Measurements from ENCODE around the gene KCTD5. TPM values are rescaled to one million over a fixed set of nuclear protein-coding genes. Genes with fewer than 3 reads are reported as not detected.

Gene KCTD5
- total RNA-seq, 5 donors from 2014 or later (not counting 1 experiment from before 2014, with no cell fraction given): 19.5 to 29.1 (median 26.3) TPM

DNA sequence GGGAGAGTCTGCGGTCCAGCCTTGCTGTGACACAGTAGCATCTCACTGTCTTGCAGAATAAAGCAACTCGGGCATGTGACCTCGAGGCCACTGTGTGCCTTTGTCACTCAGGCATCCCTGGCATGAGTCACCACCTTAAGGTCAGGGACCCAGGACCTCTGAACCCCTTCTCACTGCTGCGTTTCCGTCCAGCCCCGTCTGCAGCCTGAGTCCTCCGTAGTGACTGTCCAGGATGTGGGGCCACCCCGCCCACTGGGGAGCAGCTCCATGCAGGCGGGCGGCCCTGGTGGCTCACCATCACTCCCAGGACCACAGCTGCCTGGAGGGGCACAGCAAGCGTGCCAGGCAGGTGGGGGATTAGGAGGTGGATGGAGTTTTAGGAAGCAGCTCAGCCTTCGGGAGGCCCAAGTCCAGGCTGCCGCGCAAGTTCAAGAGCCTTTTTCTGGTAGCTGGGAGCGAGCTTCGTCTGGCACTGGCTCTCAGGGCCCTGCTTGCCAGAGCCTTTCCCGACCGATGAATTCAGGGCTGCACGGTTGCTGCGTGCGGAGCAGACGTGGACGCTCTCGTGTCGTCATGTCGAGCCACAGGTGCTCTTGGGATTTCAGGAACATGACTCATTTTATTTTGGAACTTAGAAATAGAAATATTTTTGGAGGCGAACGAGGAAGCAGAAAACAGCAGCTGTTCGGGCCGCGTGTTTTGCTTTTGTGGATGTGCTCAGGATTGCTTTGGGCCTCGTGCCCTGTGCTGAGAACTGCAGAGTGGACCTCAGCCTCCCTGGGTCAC is 16.8 kb downstream of the KCTD5 start:
- Mint-ChIP-seq H3K4me1 (no peaks in the 10 kb centered on the region), H3K9me3 (no peaks in the 10 kb centered on the region)
- DNase-seq: no peak

DNA sequence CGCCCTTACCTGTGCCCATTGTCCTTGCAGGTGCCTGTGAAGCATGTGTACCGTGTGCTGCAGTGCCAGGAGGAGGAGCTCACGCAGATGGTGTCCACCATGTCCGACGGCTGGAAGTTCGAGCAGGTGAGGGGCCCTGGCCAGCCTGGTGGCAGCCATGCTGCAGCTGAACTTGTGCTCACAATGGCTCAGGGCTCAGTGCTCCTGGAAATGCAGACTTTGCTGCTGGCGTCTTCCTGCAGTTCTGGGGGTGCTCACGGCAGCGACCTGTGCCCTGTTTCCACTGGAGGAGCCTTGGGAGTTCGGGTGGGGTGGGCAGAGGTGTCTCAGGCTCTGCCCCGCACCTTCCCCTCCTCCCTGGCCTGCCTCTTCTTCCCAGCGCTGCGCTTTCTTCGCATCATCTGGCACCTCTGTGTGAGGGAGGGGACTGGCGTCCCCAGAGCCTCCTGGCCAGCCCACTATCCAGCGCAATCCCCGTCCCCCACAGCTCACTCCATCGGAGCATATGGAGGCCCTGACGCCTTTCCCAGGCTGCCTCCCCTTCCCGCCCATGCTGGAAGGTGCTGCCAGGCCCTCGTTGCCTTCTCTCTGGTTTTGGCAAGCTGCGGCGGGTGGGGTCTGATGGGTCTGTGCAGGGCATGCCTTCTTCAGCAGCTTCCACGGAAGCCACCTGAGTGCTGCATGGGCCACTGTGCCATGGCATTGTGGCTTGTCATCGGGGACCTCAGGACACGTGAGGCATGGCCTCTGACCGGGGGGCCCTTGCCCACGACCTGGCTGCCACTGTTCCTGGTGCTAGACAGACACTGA is 17.7 kb downstream of the KCTD5 start:
- Mint-ChIP-seq H3K27ac (no peak overlapping the region), H3K36me3 (peaks cover 17% of the 10 kb centered on the region), H3K4me1 (no peaks in the 10 kb centered on the region), H3K27me3 (no peaks in the 10 kb centered on the region), H3K4me3 (no peak overlapping the region), H3K9me3 (no peaks in the 10 kb centered on the region)
- CTCF ChIA-PET: interaction anchor here (0.5 to 0.6 kb wide), 2 partner anchors 208 to 1957 kb away, joined by 3 to 4 read pairs; no protein-coding TSS in a partner anchor
- no peak overlapping the region for H3K4me3 ChIP-seq (ENCODE audit: control insufficient read depth in 1 of 2, extremely low read depth in 1 of 2, low read length in 1 of 2)
- H3K4me1 ChIP-seq (ENCODE audit: control insufficient read depth in 1 of 2, extremely low read depth in 1 of 2, insufficient read depth in 2 of 2, low read length in 2 of 2): no peaks in the 10 kb centered on the region
- 94% methylated on average over 19 of the region's 28 CpGs for WGBS (ENCODE audit: insufficient coverage)
- POLR2A ChIA-PET: no interaction called here
- H3K27me3 ChIP-seq (replicated peaks in 1 of 2; ENCODE audit: control insufficient read depth in 2 of 2, extremely low read depth in 1 of 2, insufficient read depth in 2 of 2, low read length in 1 of 2): no peaks in the 10 kb centered on the region
- ATAC-seq (replicated peaks in 1 of 4) (no peak), DNase-seq (no peak)
- no peaks in the 10 kb centered on the region for H3K9me3 ChIP-seq
- peaks cover 23 to 75% of the 10 kb centered on the region in 2 donors for H3K36me3 ChIP-seq (ENCODE audit: control insufficient read depth in 2 of 2, extremely low read depth in 1 of 2, insufficient read depth in 1 of 2, low read length in 1 of 2)
- no peak overlapping the region for H3K27ac ChIP-seq (ENCODE audit: low read length)

More for the DNA sequence above, 16.8 kb downstream of the KCTD5 start:
- no peak for ATAC-seq (replicated peaks in 1 of 4)
- Histone ChIP-seq H3K27ac (ENCODE audit: low read length) (no peak overlapping the region), H3K36me3 (ENCODE audit: control insufficient read depth in 2 of 2, extremely low read depth in 1 of 2, insufficient read depth in 1 of 2, low read length in 1 of 2) (peaks cover 23 to 68% of the 10 kb centered on the region in 2 donors), H3K4me3 (ENCODE audit: control insufficient read depth in 1 of 2, extremely low read depth in 1 of 2, low read length in 1 of 2) (no peak overlapping the region), H3K27me3 (replicated peaks in 1 of 2; ENCODE audit: control insufficient read depth in 2 of 2, extremely low read depth in 1 of 2, insufficient read depth in 2 of 2, low read length in 1 of 2) (no peaks in the 10 kb centered on the region), H3K4me1 (ENCODE audit: control insufficient read depth in 1 of 2, extremely low read depth in 1 of 2, insufficient read depth in 2 of 2, low read length in 2 of 2) (no peaks in the 10 kb centered on the region), H3K9me3 (no peaks in the 10 kb centered on the region)
- POLR2A ChIA-PET: no interaction called here
- 95% methylated on average over 24 of the region's 32 CpGs for WGBS (ENCODE audit: insufficient coverage)
- Mint-ChIP-seq H3K36me3 (peaks cover 17% of the 10 kb centered on the region), H3K27ac (no peak overlapping the region), H3K4me3 (no peak overlapping the region), H3K27me3 (no peaks in the 10 kb centered on the region)
- CTCF ChIA-PET: interaction anchor here (0.5 to 0.6 kb wide), 2 partner anchors 207 to 306 kb away, joined by 4 read pairs; no protein-coding TSS in a partner anchor

DNA sequence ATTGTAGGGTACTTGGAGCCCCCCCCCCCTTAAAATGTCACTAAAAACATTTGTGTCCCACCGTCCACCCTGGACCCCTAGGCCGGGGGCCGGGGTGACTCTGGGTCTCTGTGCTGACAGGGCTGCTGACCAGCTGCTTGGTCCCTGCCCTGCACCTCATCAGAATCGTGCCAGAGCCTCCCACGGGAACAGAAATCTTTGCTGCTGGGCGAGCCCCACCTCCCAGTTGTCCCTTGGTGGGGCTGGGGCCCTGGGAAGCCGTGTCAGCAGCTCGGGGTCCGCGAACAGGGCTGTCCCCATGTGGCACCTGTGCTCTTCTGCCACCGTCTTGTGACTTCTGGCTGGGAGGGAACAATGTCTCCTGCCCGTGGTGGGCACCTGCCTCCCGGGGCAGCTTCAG is 18.5 kb downstream of the KCTD5 start:
- H3K9me3 ChIP-seq: no peaks in the 10 kb centered on the region
- H3K36me3 ChIP-seq (ENCODE audit: control insufficient read depth in 2 of 2, extremely low read depth in 1 of 2, insufficient read depth in 1 of 2, low read length in 1 of 2): peaks cover 27 to 82% of the 10 kb centered on the region in 2 donors
- no peak overlapping the region for H3K4me3 Mint-ChIP-seq
- 94% methylated on average over 12 of the region's 13 CpGs for WGBS (ENCODE audit: insufficient coverage)
- no peaks in the 10 kb centered on the region for H3K4me1 Mint-ChIP-seq
- ChIA-PET CTCF (interaction anchor here in 1 of 2 donors (0.6 kb wide), 1 partner anchor 1956 kb away, joined by 3 read pairs; no protein-coding TSS in a partner anchor), POLR2A (no interaction called here)
- H3K27ac ChIP-seq (ENCODE audit: low read length): no peak overlapping the region
- DNase-seq: no peak
- H3K27ac Mint-ChIP-seq: no peak overlapping the region
- peaks cover 17% of the 10 kb centered on the region for H3K36me3 Mint-ChIP-seq
- H3K9me3 Mint-ChIP-seq: no peaks in the 10 kb centered on the region
- no peak overlapping the region for H3K4me3 ChIP-seq (ENCODE audit: control insufficient read depth in 1 of 2, extremely low read depth in 1 of 2, low read length in 1 of 2)
- no peaks in the 10 kb centered on the region for H3K27me3 ChIP-seq (replicated peaks in 1 of 2; ENCODE audit: control insufficient read depth in 2 of 2, extremely low read depth in 1 of 2, insufficient read depth in 2 of 2, low read length in 1 of 2)
- no peaks in the 10 kb centered on the region for H3K4me1 ChIP-seq (ENCODE audit: control insufficient read depth in 1 of 2, extremely low read depth in 1 of 2, insufficient read depth in 2 of 2, low read length in 2 of 2)
- H3K27me3 Mint-ChIP-seq: no peaks in the 10 kb centered on the region
- no peak for ATAC-seq (replicated peaks in 1 of 4)

DNA sequence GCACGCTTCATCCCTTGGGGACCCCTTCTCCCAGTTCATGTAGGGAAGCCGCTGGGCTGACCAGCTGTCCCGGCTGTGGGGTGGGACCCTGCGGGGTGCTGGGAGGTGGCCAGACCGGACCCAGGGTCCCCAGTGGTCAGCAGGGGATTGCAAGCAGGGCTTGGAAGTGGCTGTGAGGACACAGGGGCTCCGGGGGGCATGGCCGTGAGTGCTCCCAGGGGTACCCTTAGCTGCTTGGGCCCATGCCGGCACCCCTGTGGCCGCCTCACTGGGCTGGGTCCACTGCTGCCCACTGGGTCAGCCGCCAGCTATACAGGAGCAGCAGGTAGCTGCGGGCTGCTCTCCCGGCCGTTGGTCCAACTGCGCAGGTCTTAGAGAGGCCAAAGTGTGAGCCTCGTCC is 18.9 kb downstream of the KCTD5 start:
- H3K4me3 Mint-ChIP-seq: no peak overlapping the region
- no peak overlapping the region for H3K27ac Mint-ChIP-seq
- no peaks in the 10 kb centered on the region for H3K27me3 Mint-ChIP-seq
- H3K4me1 Mint-ChIP-seq: no peaks in the 10 kb centered on the region
- no peak overlapping the region for H3K27ac ChIP-seq (ENCODE audit: low read length)
- DNase-seq: no peak
- ChIA-PET POLR2A (no interaction called here), CTCF (no interaction called here)
- no peak for ATAC-seq (replicated peaks in 1 of 4)
- H3K36me3 Mint-ChIP-seq: peaks cover 17% of the 10 kb centered on the region
- 97% methylated on average over 15 of the region's 15 CpGs for WGBS (ENCODE audit: insufficient coverage)
- no peaks in the 10 kb centered on the region for H3K9me3 ChIP-seq
- no peak overlapping the region for H3K4me3 ChIP-seq (ENCODE audit: control insufficient read depth in 1 of 2, extremely low read depth in 1 of 2, low read length in 1 of 2)
- H3K9me3 Mint-ChIP-seq: no peaks in the 10 kb centered on the region
- no peaks in the 10 kb centered on the region for H3K27me3 ChIP-seq (replicated peaks in 1 of 2; ENCODE audit: control insufficient read depth in 2 of 2, extremely low read depth in 1 of 2, insufficient read depth in 2 of 2, low read length in 1 of 2)
- peaks cover 27 to 84% of the 10 kb centered on the region in 2 donors for H3K36me3 ChIP-seq (ENCODE audit: control insufficient read depth in 2 of 2, extremely low read depth in 1 of 2, insufficient read depth in 1 of 2, low read length in 1 of 2)
- no peaks in the 10 kb centered on the region for H3K4me1 ChIP-seq (ENCODE audit: control insufficient read depth in 1 of 2, extremely low read depth in 1 of 2, insufficient read depth in 2 of 2, low read length in 2 of 2)

DNA sequence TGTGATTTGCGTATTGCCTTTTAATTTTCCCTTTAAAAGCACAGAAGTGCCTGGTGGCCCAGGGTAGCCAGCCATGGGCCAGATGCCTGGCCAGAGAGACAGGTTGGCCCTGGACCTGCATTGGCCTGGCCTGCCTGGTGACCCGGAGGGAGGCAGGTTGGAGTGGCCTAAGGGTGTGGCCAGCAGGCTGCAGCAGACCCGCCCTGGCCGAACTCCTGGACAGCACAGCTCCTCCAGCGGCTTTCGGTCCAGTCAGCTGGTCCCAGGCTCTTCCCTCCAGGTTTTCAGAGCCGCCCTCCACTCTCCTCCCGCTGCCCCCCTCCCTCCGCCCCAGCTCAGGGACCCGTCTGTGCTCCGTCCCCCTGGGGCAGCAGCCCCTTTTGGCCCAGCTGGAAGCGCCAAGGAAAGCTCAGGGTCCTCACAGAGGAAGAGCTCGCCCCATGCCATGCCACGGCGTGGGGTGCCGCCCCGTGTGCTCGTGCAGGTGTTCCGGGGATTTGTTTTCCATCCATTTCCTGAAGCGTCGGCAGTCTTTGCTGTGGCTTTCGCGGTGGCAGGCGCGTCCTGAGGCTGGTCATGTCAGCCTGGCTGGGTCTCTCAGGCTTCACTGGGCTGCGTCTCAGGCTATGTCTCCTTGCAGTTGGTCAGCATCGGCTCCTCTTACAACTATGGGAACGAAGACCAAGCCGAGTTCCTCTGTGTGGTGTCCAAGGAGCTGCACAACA is 19.6 kb downstream of the KCTD5 start:
- no peak for DNase-seq
- Mint-ChIP-seq H3K4me1 (no peaks in the 10 kb centered on the region), H3K27me3 (no peaks in the 10 kb centered on the region), H3K4me3 (no peak overlapping the region), H3K36me3 (peaks cover 13% of the 10 kb centered on the region), H3K27ac (no peak overlapping the region), H3K9me3 (no peaks in the 10 kb centered on the region)
- 86% methylated on average over 20 of the region's 29 CpGs for WGBS (ENCODE audit: insufficient coverage)
- CTCF ChIA-PET: no interaction called here
- H3K9me3 ChIP-seq: no peaks in the 10 kb centered on the region
- POLR2A ChIA-PET: no interaction called here
- peaks cover 25 to 82% of the 10 kb centered on the region in 2 donors for H3K36me3 ChIP-seq (ENCODE audit: control insufficient read depth in 2 of 2, extremely low read depth in 1 of 2, insufficient read depth in 1 of 2, low read length in 1 of 2)
- H3K4me3 ChIP-seq (ENCODE audit: control insufficient read depth in 1 of 2, extremely low read depth in 1 of 2, low read length in 1 of 2): no peak overlapping the region
- no peaks in the 10 kb centered on the region for H3K27me3 ChIP-seq (replicated peaks in 1 of 2; ENCODE audit: control insufficient read depth in 2 of 2, extremely low read depth in 1 of 2, insufficient read depth in 2 of 2, low read length in 1 of 2)
- H3K27ac ChIP-seq (ENCODE audit: low read length): no peak overlapping the region
- H3K4me1 ChIP-seq (ENCODE audit: control insufficient read depth in 1 of 2, extremely low read depth in 1 of 2, insufficient read depth in 2 of 2, low read length in 2 of 2): no peaks in the 10 kb centered on the region
- no peak for ATAC-seq (replicated peaks in 1 of 4)

DNA sequence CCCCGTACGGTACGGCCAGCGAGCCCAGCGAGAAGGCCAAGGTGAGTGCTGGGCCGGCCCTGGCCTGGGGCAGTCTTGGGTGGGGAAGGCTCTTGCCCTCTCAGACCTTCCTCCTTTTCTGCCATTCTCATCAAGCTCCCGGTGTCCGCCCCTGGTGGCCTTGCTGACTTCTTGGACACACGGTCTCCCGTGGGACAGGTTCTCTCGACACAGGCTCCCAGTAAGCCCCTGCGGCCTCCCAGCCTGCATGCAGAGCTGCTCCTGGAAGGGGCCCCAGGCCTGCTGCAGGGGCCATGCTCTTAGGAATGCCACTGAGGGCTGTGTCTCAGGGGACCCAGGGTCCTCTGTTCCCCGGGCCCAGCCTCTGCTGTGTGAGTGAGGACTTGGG is 20.1 kb downstream of the KCTD5 start:
- Mint-ChIP-seq H3K4me3 (no peak overlapping the region), H3K4me1 (no peaks in the 10 kb centered on the region), H3K36me3 (peaks cover 11% of the 10 kb centered on the region), H3K27ac (no peak overlapping the region), H3K9me3 (no peaks in the 10 kb centered on the region), H3K27me3 (no peaks in the 10 kb centered on the region)
- no peak overlapping the region for H3K27ac ChIP-seq (ENCODE audit: low read length)
- H3K9me3 ChIP-seq: no peaks in the 10 kb centered on the region
- no peaks in the 10 kb centered on the region for H3K27me3 ChIP-seq (replicated peaks in 1 of 2; ENCODE audit: control insufficient read depth in 2 of 2, extremely low read depth in 1 of 2, insufficient read depth in 2 of 2, low read length in 1 of 2)
- no peak for DNase-seq
- POLR2A ChIA-PET: no interaction called here
- H3K4me3 ChIP-seq (ENCODE audit: control insufficient read depth in 1 of 2, extremely low read depth in 1 of 2, low read length in 1 of 2): no peak overlapping the region
- peaks cover 22 to 82% of the 10 kb centered on the region in 2 donors for H3K36me3 ChIP-seq (ENCODE audit: control insufficient read depth in 2 of 2, extremely low read depth in 1 of 2, insufficient read depth in 1 of 2, low read length in 1 of 2)
- no peaks in the 10 kb centered on the region for H3K4me1 ChIP-seq (ENCODE audit: control insufficient read depth in 1 of 2, extremely low read depth in 1 of 2, insufficient read depth in 2 of 2, low read length in 2 of 2)
- CTCF ChIA-PET: no interaction called here
- WGBS (ENCODE audit: insufficient coverage): 95% methylated on average over 6 of the region's 13 CpGs
- ATAC-seq (replicated peaks in 1 of 4): no peak

Measured in T-cell (primary cell).